ENCODE results near the gene STUM. TPM values are rescaled to one million over a fixed set of nuclear protein-coding genes. Genes with fewer than 3 reads are reported as not detected.

The STUM gene
- total and polyA plus RNA-seq, 2 of the 8 experiments (the other 6 are each of a cell fraction or from before 2014, with no cell fraction given), result 0.76 to 1.2 TPM

GRCh38 chr1:226647719-226648118, 99.2 kb downstream of the STUM start:
- Histone ChIP-seq H4K5ac (ENCODE audit: insufficient read length, low read depth, low read length) (no peak overlapping the region), H2AFZ (ENCODE audit: low read length) (no peak overlapping the region), H4K20me1 (replicated peaks in 1 of 2; ENCODE audit: control insufficient read depth in 1 of 2, insufficient read depth in 2 of 2, low read length in 2 of 2) (peaks cover 0 to 4% of the 10 kb centered on the region in 2 experiments), H2BK15ac (ENCODE audit: low read length) (no peak overlapping the region; the same call in 1 of the 2 replicates), H3K23me2 (ENCODE audit: low read depth, low read length) (no peaks in the 10 kb centered on the region), H3K4me1 (replicated peaks in 1 of 4; ENCODE audit: control insufficient read depth in 3 of 4, insufficient read depth in 4 of 4, low read length in 3 of 4) (peaks cover 0 to 7% (median 3%) of the 10 kb centered on the region in 4 experiments; a peak in 5 of 7 replicates), H3K9me3 (ENCODE audit: insufficient read depth in 2 of 2, low read depth in 1 of 2, low read length in 1 of 2) (no peaks in the 10 kb centered on the region), H3K4me2 (ENCODE audit: insufficient read depth in 1 of 2, low read depth in 2 of 2, low read length in 2 of 2) (no peak overlapping the region), H3K14ac (ENCODE audit: insufficient read length) (no peak overlapping the region), H3K79me1 (ENCODE audit: low read depth, low read length) (no peaks in the 10 kb centered on the region), H3K23ac (ENCODE audit: insufficient read length) (no peak overlapping the region), H3K18ac (ENCODE audit: extremely low read depth, low read length) (no peak overlapping the region), H3K9ac (replicated peaks in 1 of 4; ENCODE audit: extremely low read depth in 1 of 4, low read depth in 3 of 4, low read length in 3 of 4) (no peak overlapping the region), H2BK12ac (ENCODE audit: low read depth, low read length) (no peak overlapping the region), H3K79me2 (ENCODE audit: control insufficient read depth in 1 of 2, insufficient read depth in 2 of 2, low read length in 2 of 2) (no peaks in the 10 kb centered on the region), H2BK20ac (ENCODE audit: low read length) (no peak overlapping the region), H4K8ac (ENCODE audit: extremely low read depth, insufficient read depth, low read length) (no peak overlapping the region), H2BK5ac (ENCODE audit: low read depth, low read length) (no peak overlapping the region), H3K27ac (ENCODE audit: low read depth, low read length) (no peak overlapping the region), H3K4me3 (ENCODE audit: extremely low read depth in 1 of 4, insufficient read depth in 2 of 4, low read depth in 3 of 4, low read length in 4 of 4) (no peak overlapping the region), H3K56ac (replicated peaks; ENCODE audit: insufficient read length, low read depth, low read length) (no peak overlapping the region), H3K27me3 (replicated peaks in 1 of 4; ENCODE audit: control insufficient read depth in 3 of 4, extremely low read depth in 1 of 4, insufficient read depth in 3 of 4, low read length in 3 of 4) (no peaks in the 10 kb centered on the region; a peak in 1 of 7 replicates), H4K91ac (replicated peaks; ENCODE audit: insufficient read length, low read length) (no peak overlapping the region), H3K36me3 (ENCODE audit: control insufficient read depth in 2 of 4, insufficient read depth in 4 of 4, low read length in 3 of 4) (no peaks in the 10 kb centered on the region), H3K4ac (replicated peaks; ENCODE audit: insufficient read length, low read depth, low read length) (no peak overlapping the region), H2BK120ac (replicated peaks; ENCODE audit: low read depth, low read length) (no peak overlapping the region), H2AK5ac (ENCODE audit: low read depth, low read length) (no peak overlapping the region)
- WGBS, 2 experiments (ENCODE audit: extremely low coverage in 1 of 2, insufficient coverage in 1 of 2, insufficient read length in 1 of 2, insufficient replicate concordance in 2 of 2, low coverage in 1 of 2, low lambda C conversion rate in 2 of 2, missing lambda C conversion rate in 1 of 2), result 94% methylated on average over 8 of the region's 8 CpGs; no CpG with 5 or more reads in 1 of the 2 experiments
- ChIA-PET CTCF (ENCODE audit: partially characterized antibody) (interaction anchor here (0.6 to 6.1 kb wide), 11 partner anchors 10 to 1356 kb away, joined by 3 to 27 read pairs (median 3); no protein-coding TSS in a partner anchor), POLR2A (ENCODE audit: partially characterized antibody) (interaction anchor here (0.9 kb wide), 1 partner anchor 13 kb away, joined by 3 read pairs; no protein-coding TSS in a partner anchor)
- DNase-seq (ENCODE audit: low read depth in 1 of 2, low spot score in 2 of 2) (no peak), FAIRE-seq (no peak)
- TF ChIP-seq TEAD4 (IDR thresholded peaks at IDR 0.05; ENCODE audit: low read depth, low read length), result no peak
- TF ChIP-seq CHD2 (IDR thresholded peaks at IDR 0.05; ENCODE audit: low read length), result no peak
- TF ChIP-seq TBP (IDR thresholded peaks at IDR 0.05; ENCODE audit: low read depth, low read length), result no peak
- TF ChIP-seq SP1 (IDR thresholded peaks at IDR 0.05; ENCODE audit: low read depth, low read length), result no peak
- TF ChIP-seq PHF8 (conservative IDR thresholded peaks at IDR 0.05; ENCODE audit: low read depth, low read length), result no peak
- no peak for TF ChIP-seq POLR2A (IDR thresholded peaks at IDR 0.05; ENCODE audit: control extremely low read depth in 1 of 2, low read depth in 2 of 2, low read length in 2 of 2)
- TF ChIP-seq NRF1 (IDR thresholded peaks at IDR 0.05; ENCODE audit: low read depth, low read length), result no peak
- TF ChIP-seq USF2 (IDR thresholded peaks at IDR 0.05; ENCODE audit: low read length), result no peak
- no peak for TF ChIP-seq RAD21 (IDR thresholded peaks at IDR 0.05 in 1 of 2, conservative IDR thresholded peaks at IDR 0.05 in 1 of 2; ENCODE audit: low read depth in 2 of 2, low read length in 2 of 2)
- no peak for TF ChIP-seq KDM5A (IDR thresholded peaks at IDR 0.05; ENCODE audit: low read length)
- no peak for TF ChIP-seq SIN3A (conservative IDR thresholded peaks at IDR 0.05 in 1 of 2, IDR thresholded peaks at IDR 0.05 in 1 of 2; ENCODE audit: low read depth in 1 of 2, low read length in 2 of 2)
- TF ChIP-seq GABPA (IDR thresholded peaks at IDR 0.05; ENCODE audit: borderline replicate concordance, insufficient read depth, low read length), result no peak

Data from H1 (cell line).